ENCODE results near the gene LAMB3. TPM values are rescaled to one million over a fixed set of nuclear protein-coding genes. Genes with fewer than 3 reads are reported as not detected.

The LAMB3 gene
- total RNA-seq, 4 donors from 2014 or later: 70.0 to 181 (median 123) TPM

- intact Hi-C loops (cut with DNase I; ENCODE audit: low total_unique reads): no loop called here
- DNase-seq (ENCODE audit: low spot score in 2 of 2): no peak
- H3K4me3 ChIP-seq (ENCODE audit: low read depth, poor library complexity, severe bottlenecking): no peak overlapping the region
- no peak for TF ChIP-seq CTCF (IDR thresholded peaks at IDR 0.05)
- no peak for TF ChIP-seq POLR2A (IDR thresholded peaks at IDR 0.05)
- 96 to 100% methylated on average over 2 of the region's 2 CpGs for WGBS, 2 donors
These were observed 62.8 kb downstream of the LAMB3 start for GRCh38 chr1:209589440-209589839.

GRCh38 chr1:209587789-209588188, 64.4 kb downstream of the LAMB3 start:
- TF ChIP-seq CTCF (IDR thresholded peaks at IDR 0.05) (no peak), POLR2A (IDR thresholded peaks at IDR 0.05) (no peak)
- H3K4me3 ChIP-seq (ENCODE audit: low read depth, poor library complexity, severe bottlenecking): no peak overlapping the region
- intact Hi-C loops (cut with DNase I; ENCODE audit: low total_unique reads): no loop called here
- no peak for DNase-seq (ENCODE audit: low spot score in 2 of 2)
- 60 to 62% methylated on average over 3 of the region's 3 CpGs for WGBS, 2 donors

GRCh38 chr1:209586221-209586740, 65.9 kb downstream of the LAMB3 start:
- TF ChIP-seq CTCF (IDR thresholded peaks at IDR 0.05): no peak
- TF ChIP-seq POLR2A (IDR thresholded peaks at IDR 0.05): no peak
- DNase-seq (ENCODE audit: low spot score in 2 of 2): no peak
- no peak overlapping the region for H3K4me3 ChIP-seq (ENCODE audit: low read depth, poor library complexity, severe bottlenecking)
- 52 to 56% methylated on average over 4 of the region's 4 CpGs for WGBS, 2 donors
- intact Hi-C loops (cut with DNase I; ENCODE audit: low total_unique reads): no loop called here

GRCh38 chr1:209585672-209586071, 66.6 kb downstream of the LAMB3 start:
- intact Hi-C loops (cut with DNase I; ENCODE audit: low total_unique reads): no loop called here
- H3K4me3 ChIP-seq (ENCODE audit: low read depth, poor library complexity, severe bottlenecking): no peak overlapping the region
- TF ChIP-seq CTCF (IDR thresholded peaks at IDR 0.05) (no peak), POLR2A (IDR thresholded peaks at IDR 0.05) (no peak)
- DNase-seq (ENCODE audit: low spot score in 2 of 2): no peak
- 4% methylated on average over 9 to 20 of the region's 23 CpGs for WGBS, 2 donors

- WGBS, 2 donors: 34 to 40% methylated on average over 5 of the region's 5 CpGs
- no peak for DNase-seq (ENCODE audit: low spot score in 2 of 2)
- intact Hi-C loops (cut with DNase I; ENCODE audit: low total_unique reads): no loop called here
- no peak overlapping the region for H3K4me3 ChIP-seq (ENCODE audit: low read depth, poor library complexity, severe bottlenecking)
- no peak for TF ChIP-seq POLR2A (IDR thresholded peaks at IDR 0.05)
- TF ChIP-seq CTCF (IDR thresholded peaks at IDR 0.05): no peak
These were observed 67.0 kb downstream of the LAMB3 start for GRCh38 chr1:209585197-209585596.

- 39 to 51% methylated on average over 13 of the region's 13 CpGs for WGBS, 2 donors
- no peak for DNase-seq (ENCODE audit: low spot score in 2 of 2)
- no peak for TF ChIP-seq CTCF (IDR thresholded peaks at IDR 0.05)
- no peak for TF ChIP-seq POLR2A (IDR thresholded peaks at IDR 0.05)
- intact Hi-C loops (cut with DNase I; ENCODE audit: low total_unique reads): no loop called here
- H3K4me3 ChIP-seq (ENCODE audit: low read depth, poor library complexity, severe bottlenecking): no peak overlapping the region
These were observed 68.0 kb downstream of the LAMB3 start for GRCh38 chr1:209584231-209584672.

Data from lower leg skin (tissue), 4 donors.